ENCODE results near the gene C6orf132.
"Not testable (repeated sequence)": the region's sequence is repeated elsewhere in the genome, so short reads cannot be mapped to it uniquely, and the experiment has no call there.

The C6orf132 gene

DNA sequence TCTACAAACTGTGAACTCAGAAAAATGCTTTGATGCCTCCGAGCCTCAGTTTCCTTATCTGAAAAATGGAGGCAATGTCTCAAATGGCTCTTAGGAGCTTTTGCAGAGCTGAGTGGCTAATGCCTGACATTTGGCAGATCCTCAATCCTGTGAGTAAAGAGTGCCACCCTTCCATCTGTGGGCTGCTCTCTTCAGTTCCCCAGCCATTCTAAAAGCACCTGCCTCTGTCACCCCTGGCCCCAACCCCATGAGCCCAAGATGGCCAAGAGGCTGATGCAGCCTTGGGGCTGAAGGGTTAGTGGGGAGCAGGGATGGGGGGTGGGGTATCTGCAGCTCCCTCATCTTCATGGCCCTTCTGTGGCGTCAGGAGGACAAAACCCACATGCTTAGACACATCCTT is 16.2 kb upstream of the C6orf132 start:
- DNase-seq, result no peak

- DNase-seq, result no peak
These were observed 15.6 kb upstream of the C6orf132 start for GRCh38 chr6:42158011-42158410.

- no peak for DNase-seq
These were observed 14.2 kb upstream of the C6orf132 start for GRCh38 chr6:42156638-42157037.

- DNase-seq, result no peak
These were observed 12.9 kb upstream of the C6orf132 start for GRCh38 chr6:42155293-42155692.

DNA sequence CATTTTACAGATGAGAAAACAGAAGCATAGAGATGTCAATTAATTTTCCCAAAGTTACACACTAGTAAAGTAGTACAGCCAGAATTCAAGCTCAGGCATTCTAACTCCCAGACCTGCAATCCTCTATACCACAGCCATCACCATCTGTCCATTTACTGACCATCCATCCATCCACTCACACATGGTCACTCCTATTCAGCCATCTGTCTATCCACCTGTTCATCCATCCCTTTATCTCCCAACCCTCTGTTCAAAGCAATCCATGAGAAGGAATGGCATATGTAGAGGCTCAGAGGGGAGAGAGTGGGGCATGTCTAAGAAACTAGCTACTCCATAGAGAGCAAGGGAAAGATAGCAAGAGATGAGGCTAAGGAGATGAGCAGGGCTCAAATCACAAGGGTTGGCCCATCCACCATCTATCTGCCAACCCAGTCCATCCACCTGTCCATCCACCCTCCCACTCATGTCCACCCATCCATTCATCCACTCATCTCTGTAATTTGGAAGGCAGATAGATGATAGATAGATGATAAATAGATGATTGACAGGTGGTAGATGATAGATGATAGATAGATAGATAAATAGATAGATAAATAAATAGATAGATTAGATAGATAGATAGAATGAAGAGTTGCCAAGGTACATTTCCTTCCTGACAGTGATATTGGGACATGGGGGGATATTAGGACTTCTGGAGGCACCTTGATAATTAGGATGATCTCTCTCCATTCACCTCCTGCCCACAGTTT is 12.2 kb upstream of the C6orf132 start:
- no peak for DNase-seq

DNA sequence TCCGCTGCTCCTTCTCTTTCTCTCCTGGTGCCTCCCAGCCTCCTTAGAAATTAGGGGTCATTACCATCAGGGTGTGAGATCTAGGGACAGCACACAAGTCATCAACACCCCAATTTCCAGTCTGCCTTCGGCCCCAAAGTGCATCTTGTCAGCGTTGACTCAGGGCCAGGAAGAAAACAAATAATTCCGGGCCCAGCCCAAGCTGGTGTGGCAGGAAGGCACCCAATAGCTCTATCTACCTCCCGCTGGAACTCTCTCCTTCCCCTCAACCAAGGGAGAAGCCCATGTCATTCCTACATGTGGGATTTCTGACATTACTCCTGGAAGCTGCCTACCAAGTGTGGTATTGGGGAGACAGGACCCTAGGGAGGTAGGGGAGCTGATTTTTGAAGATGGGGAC is 11.5 kb upstream of the C6orf132 start:
- DNase-seq, result no peak

DNA sequence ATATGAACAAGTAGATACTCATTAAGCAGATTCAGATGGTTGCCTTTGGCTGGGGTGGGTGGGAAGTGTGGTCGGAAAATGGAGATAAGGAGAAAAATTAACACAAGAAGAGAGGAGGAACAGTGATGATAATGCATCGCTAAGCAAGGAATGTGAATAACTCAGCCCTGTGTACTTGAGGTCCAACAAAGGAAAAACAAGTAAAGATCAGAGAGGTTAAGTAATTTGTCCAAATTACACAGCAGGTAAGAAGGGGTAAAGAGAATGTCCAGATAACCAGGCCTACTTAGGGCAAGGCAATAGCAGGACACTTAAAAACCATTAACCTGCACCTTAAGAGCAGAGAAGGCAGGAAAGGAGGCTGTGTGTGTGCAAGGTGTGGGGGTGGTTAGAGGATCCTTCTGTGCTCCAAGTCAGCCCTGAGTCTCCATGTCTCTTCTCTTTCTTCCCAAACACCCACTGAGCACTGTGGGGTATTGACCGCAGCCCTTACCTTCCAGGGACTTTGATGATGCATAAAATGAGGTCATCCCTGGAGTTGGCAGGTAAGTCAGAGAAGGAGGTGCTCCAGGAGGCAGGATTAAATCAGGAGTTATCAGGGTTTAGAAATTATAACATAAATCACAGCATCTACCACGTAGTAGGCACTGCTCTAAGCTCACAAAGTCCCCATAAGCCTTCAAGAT is 10.3 kb upstream of the C6orf132 start:
- DNase-seq, result not testable (repeated sequence)

- DNase-seq, result no peak
These were observed 9.6 kb upstream of the C6orf132 start for GRCh38 chr6:42152024-42152423.

DNA sequence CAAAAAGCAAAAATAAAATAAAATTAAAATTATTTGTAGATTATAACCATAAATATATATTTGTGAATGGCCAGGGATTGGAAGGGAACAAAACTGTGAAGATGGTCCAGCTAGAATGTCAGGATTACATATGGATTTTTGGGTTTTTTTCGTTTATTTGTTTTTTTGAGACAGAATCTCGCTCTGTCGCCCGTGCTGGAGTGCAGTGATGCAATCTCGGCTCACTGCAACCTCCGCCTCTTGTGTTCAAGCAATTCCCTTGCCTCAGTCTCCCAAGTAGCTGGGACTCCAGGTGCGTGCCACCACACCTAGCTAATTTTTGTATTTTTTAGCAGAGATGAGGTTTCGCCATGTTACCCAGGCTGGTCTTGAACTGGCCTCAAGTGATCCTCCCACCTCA is 7.8 kb upstream of the C6orf132 start:
- no peak for DNase-seq

DNA sequence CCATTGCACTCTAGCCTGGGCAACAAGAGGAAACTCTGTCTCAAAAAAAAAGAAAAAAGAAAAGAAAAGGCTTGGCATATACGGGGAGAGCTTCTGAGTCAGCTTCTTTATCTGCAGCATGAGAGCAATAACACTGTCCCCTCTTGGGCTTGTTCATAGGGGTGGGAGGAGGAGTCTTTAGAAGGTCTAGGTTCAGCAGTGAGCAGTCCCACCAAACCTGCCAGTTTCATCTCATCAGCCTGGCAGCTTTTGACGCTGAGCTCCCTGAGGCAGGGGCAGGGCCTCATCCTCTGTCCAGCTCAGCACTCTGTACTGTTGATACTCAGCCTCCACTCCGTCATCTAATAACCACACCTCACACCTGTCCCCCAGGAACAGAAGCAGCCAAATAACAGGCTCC is 5.6 kb upstream of the C6orf132 start:
- DNase-seq, result no peak

DNA sequence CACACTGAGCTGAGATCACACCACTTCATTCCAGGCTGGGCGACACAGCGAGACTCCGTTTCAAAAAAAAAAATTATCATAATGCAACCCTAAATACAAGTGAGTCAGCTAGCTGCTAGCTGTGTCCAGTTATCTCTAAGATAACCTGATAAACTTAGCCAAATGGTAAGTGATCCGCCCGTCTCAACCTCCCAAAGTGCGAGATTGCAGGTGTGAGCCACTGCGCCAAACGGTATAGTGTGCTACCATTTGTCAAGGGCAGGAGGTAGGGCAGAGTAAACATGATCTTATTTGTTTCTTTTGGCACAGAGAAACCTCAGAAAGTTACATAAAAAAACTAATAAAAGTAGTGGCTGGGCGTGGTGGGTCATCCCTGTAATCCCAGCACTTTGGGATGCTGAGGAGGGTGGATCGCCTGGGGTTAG is 4.7 kb upstream of the C6orf132 start:
- no peak for DNase-seq

DNA sequence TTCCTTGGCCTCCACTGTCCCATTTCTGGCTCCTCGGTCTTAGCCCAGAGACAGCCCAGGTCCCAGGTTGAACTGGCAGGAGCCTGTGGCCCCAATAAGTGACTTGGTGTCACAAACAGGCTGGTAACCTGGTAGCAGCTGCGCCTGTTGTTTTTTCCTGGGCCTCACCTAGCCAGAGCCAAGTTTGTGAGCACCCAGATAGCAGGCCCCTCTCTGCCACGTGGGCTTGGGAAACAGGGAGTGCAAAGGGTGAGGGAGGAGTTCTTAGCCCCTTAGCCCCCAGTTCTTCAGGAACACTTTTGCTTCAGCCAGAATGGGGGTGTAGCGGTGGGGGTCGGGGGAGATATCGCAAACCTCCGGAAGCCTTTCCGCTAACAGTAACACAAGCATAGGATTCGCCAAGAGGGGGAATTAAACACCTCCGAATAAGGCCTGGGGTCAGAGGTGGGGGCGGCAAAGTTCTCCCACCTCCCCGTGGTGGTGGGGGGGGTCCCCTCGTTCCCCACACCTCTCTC is 760 bp downstream of the C6orf132 start:
- no peak for DNase-seq

- DNase-seq, result no peak
These were observed 1.4 kb downstream of the C6orf132 start for GRCh38 chr6:42140756-42141602.

DNA sequence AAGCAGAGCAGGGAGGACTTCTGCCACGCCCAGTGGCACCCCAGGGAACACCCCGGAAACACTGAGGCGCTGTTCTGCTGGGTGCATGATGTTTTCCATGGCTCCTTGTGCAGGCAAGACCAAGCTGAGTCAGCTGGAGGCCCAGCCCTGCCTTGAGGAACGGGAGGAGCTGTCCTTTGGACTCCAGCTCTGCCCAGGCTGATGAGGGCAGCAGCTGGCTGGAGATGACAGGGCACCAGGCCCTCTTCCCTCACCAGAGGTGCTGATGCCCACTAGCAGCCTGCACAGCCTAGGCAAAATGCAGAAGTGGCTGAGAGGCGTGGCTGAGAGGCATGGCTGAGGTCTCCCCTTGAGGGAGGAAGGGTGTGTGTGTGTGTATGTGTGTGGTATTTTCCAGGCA is 2.4 kb downstream of the C6orf132 start:
- DNase-seq, result no peak

DNA sequence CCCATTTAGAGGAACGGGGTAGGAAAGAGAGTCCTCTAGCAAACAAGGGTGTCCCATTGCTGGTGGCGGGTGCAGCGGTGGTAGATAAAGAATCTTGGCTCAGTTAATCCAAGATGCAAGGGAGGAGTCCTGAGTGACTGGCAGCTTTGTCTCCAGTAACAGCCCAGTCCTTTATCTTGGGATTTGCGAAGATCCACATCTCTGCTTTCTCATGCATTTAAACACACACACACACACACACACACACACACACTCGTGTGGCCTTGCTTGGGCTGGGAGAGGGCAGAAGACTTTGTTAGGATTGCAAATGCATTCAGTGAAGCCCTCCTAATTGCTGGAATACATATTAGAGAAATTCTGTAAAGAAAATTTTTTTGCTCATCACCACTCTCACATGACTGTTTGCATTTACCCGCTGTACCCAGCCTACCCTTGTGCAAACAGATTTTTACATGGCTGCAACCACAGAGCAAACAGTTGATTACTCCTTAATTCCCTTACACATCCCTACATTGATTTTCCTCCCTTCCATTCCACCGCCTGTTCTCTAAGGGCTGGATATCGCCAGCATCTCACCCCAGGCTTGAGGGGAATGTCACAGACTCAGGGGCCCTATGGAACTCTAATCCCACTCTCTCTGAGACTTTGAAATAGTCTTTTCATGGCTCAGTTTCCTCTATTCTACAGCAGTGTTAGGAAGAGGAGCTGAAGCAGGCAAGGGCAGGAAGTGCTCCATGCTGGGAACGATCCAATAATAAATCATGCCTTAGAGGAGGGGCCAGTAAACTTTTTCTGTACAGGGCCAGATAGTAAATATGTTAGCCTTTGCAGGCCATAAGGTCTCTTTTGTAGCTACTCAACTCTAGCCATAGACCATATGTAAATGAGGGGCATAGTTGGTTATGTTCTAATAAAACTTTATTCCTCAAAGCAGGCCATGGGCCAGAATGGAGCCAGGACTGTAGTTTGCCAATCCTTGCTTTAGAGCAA is 3.5 kb downstream of the C6orf132 start:
- DNase-seq, result no peak

DNA sequence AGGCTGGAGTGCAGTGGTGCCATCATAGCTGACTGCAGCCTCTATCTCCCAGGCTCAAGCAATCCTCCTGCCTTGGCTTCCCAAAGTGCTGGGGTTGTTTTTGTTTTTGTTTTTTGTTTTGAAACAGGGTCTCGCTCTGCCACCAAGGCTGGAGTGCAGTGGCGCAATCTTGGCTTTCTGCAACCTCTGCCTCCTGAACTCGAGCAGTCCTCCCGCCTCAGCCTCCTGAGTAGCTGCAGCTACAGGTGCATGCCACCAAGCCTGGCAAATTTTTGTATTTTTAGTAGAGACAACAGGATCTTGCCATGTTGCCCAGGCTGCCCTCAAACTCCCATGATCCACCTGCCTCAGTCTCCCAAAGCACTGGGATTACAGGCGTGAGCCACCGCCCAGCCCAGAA is 4.2 kb downstream of the C6orf132 start:
- DNase-seq, result no peak

GRCh38 chr6:42137194-42137753 is 5.1 kb downstream of the C6orf132 start:
- no peak for DNase-seq

GRCh38 chr6:42136508-42137193 is 5.8 kb downstream of the C6orf132 start:
- DNase-seq, result no peak

DNA sequence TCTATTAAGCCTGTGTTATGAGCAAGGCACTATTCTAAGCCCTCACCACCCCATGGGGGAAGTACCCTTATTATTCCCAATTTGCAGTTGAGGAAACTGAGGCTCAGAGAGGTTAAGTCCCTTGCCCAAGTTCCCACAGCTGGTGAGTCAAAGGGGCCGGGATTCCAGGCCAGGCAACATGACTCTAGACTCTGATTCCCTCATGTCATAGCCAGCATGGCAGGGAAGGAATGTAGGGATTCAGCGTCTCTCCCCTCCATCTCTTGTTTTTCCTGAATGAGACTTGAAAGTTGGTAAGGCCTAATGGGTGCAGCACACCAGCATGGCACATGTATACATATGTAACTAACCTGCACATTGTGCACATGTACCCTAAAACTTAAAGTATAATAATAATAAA is 6.7 kb downstream of the C6orf132 start:
- no peak for DNase-seq

DNA sequence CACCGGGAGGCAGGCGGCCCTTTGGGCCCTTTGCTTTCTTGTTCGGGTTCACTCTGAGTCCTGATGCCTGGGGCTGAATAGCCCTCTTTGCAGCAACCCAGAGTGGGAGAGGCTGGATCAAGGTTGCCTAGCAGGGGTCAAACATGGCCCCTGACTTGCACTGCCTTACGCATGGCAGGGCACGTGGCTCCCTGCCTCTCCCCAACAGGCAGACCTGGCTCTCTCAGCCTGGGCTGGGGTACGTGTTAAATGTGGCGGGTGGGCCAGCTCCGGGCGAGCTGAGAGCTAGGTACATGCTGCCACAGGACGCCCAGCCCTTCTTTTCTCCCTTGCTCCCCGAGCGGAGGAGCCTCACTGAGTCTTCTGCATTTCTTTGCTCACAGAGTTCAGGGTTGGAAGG is 7.3 kb downstream of the C6orf132 start:
- DNase-seq, result no peak

DNA sequence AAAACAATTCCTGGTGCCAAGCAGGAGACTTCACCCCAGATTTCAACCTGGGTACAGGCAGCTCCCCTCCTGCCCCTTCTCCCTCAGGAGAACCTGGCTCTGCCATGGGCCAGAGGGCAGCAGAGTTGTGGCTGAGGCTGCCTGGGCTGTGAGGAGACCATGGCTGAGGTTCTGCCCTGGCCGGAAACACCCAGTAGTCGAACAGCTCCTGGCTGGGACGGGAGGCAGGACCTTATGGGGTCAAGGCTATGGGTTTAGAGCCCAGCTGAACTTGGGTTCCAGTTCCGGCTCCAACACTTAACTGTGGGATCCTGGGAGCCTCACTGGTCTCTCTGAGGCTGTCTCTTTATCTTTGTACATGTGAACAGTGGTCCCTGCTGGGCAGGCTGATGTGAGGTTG is 8.5 kb downstream of the C6orf132 start:
- DNase-seq, result no peak

Data from activated CD4-positive, alpha-beta T cell treated with anti-CD3 and anti-CD28 coated beads, Interleukin-2, amount 50 U/mL, for 1 hour (primary cell).